Natural killer cell treated with Interleukin-12 subunit alpha and Interleukin-12 subunit beta and Interleukin-15 and Interleukin-18, amount 100 ng/mL, for 72 hours (primary cell): ENCODE results near the gene OAS3. TPM values are rescaled to one million over a fixed set of nuclear protein-coding genes. Genes with fewer than 3 reads are reported as not detected.
"Not testable (repeated sequence)": the region's sequence is repeated elsewhere in the genome, so short reads cannot be mapped to it uniquely, and the experiment has no call there.

ENCODE experiments used
- ATAC-seq, 2 donors: fragments of 150-1000 bp; cut with Tn5 transposase in 1 of 2; sonication (Bioruptor Pico), chemical (Tn5 transposase) in 1 of 2; 2 replicates each; pipeline ENCODE4 v1.10.0; 2021
- DNase-seq: peaks from one replicate; pipeline ENCODE4 v3.0.0; 2022; ENCODE audit warnings: low spot score
- H3K27ac Mint-ChIP-seq, 2 donors: 1 replicate in 1 of 2; 2 replicates in 1 of 2; pipeline ENCODE4 v1.8.0; 2022; ENCODE audit warnings: mixed read lengths in 2 of 2, mild to moderate bottlenecking in 1 of 2, moderate library complexity in 1 of 2
- H3K27me3 Mint-ChIP-seq, 2 donors: 1 replicate in 1 of 2; 2 replicates in 1 of 2; pipeline ENCODE4 v1.8.0; 2022; ENCODE audit warnings: mixed read lengths in 2 of 2
- H3K36me3 Mint-ChIP-seq: one replicate; pipeline ENCODE4 v1.8.0; 2022; ENCODE audit warnings: mixed read lengths
- H3K4me1 Mint-ChIP-seq, 2 donors: 1 replicate in 1 of 2; 2 replicates in 1 of 2; pipeline ENCODE4 v1.8.0; 2022; ENCODE audit warnings: low read depth in 2 of 2, mixed read lengths in 2 of 2, mild to moderate bottlenecking in 1 of 2
- H3K4me3 Mint-ChIP-seq: one replicate; pipeline ENCODE4 v1.8.0; 2022; ENCODE audit warnings: mixed read lengths
- H3K9me3 Mint-ChIP-seq: 2 replicates; pipeline ENCODE4 v1.8.0; 2022; ENCODE audit warnings: mixed read lengths
- total RNA-seq, 2 donors: library from RNA; stranded (reverse); gene quantifications; one replicate each; pipeline ENCODE4 v1.2.3, GENCODE V29; 2022

Gene OAS3
- total RNA-seq, 2 donors from 2014 or later = 20.1 to 22.5 TPM

GRCh38 chr12:112907415-112908157, 30.7 kb upstream of the OAS3 start:
- Mint-ChIP-seq H3K9me3 (no peaks in the 10 kb centered on the region), H3K36me3 (peaks cover 8% of the 10 kb centered on the region), H3K27ac (peak overlapping the region; percentile 77 to 82), H3K27me3 (no peaks in the 10 kb centered on the region), H3K4me3 (peak overlapping the region; percentile 99), H3K4me1 (peaks cover 39 to 40% of the 10 kb centered on the region in 2 donors)
- no peak for DNase-seq
- peak in 1 of 2 donors; percentile 36 for ATAC-seq

DNA sequence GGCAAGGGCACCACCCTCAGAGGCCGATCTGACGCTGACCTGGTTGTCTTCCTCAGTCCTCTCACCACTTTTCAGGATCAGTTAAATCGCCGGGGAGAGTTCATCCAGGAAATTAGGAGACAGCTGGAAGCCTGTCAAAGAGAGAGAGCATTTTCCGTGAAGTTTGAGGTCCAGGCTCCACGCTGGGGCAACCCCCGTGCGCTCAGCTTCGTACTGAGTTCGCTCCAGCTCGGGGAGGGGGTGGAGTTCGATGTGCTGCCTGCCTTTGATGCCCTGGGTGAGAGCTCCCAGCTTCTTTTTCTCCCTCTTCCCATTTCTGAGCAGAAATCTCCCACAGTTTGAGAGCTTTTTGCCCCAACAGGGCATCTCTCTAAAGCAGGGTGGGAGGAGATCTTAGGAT, 29.7 kb upstream of the OAS3 start:
- no peak for DNase-seq
- Mint-ChIP-seq H3K27me3 (no peaks in the 10 kb centered on the region), H3K4me1 (peaks cover 39 to 40% of the 10 kb centered on the region in 2 donors), H3K27ac (peak overlapping the region; percentile 77 to 82), H3K36me3 (peaks cover 18% of the 10 kb centered on the region), H3K9me3 (peaks cover 8% of the 10 kb centered on the region), H3K4me3 (peak overlapping the region; percentile 99)
- ATAC-seq = no peak

DNA sequence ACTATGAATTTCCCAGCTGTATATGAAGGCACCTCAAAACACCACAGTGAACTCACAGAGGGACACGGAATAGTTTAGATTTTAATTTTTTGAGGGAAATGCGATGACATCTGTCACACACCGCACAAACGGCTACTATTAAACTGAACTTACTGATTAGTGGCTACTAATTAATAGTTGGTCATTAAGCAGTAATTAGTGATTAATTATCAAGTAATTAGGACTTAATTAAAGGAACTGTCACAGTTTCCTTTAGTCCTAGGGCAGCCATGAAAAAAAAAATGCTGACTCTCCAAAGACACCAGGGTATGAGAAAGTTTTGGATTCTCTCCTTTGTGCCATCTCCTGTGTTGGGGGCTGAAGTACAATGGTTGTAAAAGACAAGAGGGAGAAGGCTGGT, 28.6 kb upstream of the OAS3 start:
- Mint-ChIP-seq H3K27me3 (no peaks in the 10 kb centered on the region), H3K4me1 (peaks cover 36 to 39% of the 10 kb centered on the region in 2 donors), H3K4me3 (no peak overlapping the region), H3K27ac (no peak overlapping the region), H3K9me3 (peaks cover 8% of the 10 kb centered on the region), H3K36me3 (peaks cover 26% of the 10 kb centered on the region)
- DNase-seq (no peak), ATAC-seq (no peak)

- Mint-ChIP-seq H3K4me1 (peaks cover 21 to 26% of the 10 kb centered on the region in 2 donors), H3K27ac (no peak overlapping the region), H3K4me3 (no peak overlapping the region), H3K27me3 (no peaks in the 10 kb centered on the region), H3K9me3 (peaks cover 8% of the 10 kb centered on the region), H3K36me3 (peaks cover 42% of the 10 kb centered on the region)
- ATAC-seq (no peak), DNase-seq (no peak)
These were observed 25.1 kb upstream of the OAS3 start for GRCh38 chr12:112913038-112913688.

- H3K4me3 Mint-ChIP-seq, H3K9me3 Mint-ChIP-seq, H3K27me3 Mint-ChIP-seq, ATAC-seq, DNase-seq, H3K27ac Mint-ChIP-seq: not testable (repeated sequence)
- Mint-ChIP-seq H3K4me1 (peaks cover 14 to 18% of the 10 kb centered on the region in 2 donors), H3K36me3 (peaks cover 44% of the 10 kb centered on the region)
These were observed 24.4 kb upstream of the OAS3 start for GRCh38 chr12:112913888-112914287.

DNA sequence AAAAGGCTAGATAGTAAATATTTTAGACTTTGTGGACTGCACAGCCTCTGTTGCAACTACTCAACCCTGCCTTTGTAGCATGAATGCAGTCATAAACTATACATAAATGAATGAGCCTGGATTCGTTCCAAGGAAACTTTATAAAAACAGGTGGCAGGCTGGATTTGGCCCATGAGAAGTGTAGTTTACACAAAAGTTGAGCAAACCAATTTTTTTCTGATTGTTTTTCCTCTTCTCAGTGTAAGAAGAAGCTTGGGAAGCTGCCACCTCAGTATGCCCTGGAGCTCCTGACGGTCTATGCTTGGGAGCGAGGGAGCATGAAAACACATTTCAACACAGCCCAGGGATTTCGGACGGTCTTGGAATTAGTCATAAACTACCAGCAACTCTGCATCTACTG, 22.0 kb upstream of the OAS3 start:
- Mint-ChIP-seq H3K4me3 (no peak overlapping the region), H3K36me3 (peaks cover 40% of the 10 kb centered on the region), H3K27ac (no peak overlapping the region)

GRCh38 chr12:112919121-112919520, 19.2 kb upstream of the OAS3 start:
- no peak for ATAC-seq
- no peak overlapping the region for H3K4me3 Mint-ChIP-seq
- H3K27me3 Mint-ChIP-seq = no peaks in the 10 kb centered on the region
- no peak overlapping the region for H3K27ac Mint-ChIP-seq
- H3K36me3 Mint-ChIP-seq = peaks cover 24% of the 10 kb centered on the region
- H3K4me1 Mint-ChIP-seq = peaks cover 6 to 8% of the 10 kb centered on the region in 2 donors
- no peaks in the 10 kb centered on the region for H3K9me3 Mint-ChIP-seq
- no peak for DNase-seq

More for the DNA sequence above, 22.0 kb upstream of the OAS3 start:
- Mint-ChIP-seq H3K9me3 (peaks cover 8% of the 10 kb centered on the region), H3K27me3 (no peaks in the 10 kb centered on the region), H3K4me1 (peaks cover 6 to 8% of the 10 kb centered on the region in 2 donors)
- DNase-seq (no peak), ATAC-seq (no peak)

DNA sequence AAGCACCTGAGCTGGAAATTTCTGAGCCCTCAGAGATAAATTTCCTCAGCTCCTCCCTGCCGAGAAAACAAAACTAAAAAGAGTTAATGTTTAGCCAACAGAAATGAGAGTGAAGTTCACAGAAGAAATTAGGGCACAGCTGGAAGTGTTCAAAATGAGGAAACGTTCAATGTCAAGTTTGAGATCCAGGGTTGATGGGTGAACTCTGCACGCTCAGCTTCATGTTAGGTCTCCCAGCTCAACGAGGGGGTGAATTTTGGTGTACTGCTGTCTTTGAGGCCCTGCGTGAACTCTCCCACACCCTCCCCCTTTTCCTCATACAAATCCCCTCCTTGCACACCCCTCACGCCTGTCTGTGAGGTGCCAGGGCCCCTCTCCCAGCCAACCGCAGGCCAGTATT, 13.3 kb upstream of the OAS3 start:
- Mint-ChIP-seq H3K4me3 (no peak overlapping the region), H3K27ac (no peak overlapping the region), H3K27me3 (no peaks in the 10 kb centered on the region), H3K36me3 (no peaks in the 10 kb centered on the region), H3K4me1 (no peaks in the 10 kb centered on the region), H3K9me3 (peaks cover 3% of the 10 kb centered on the region)
- ATAC-seq (no peak), DNase-seq (no peak)

- not testable (repeated sequence) for H3K4me1 Mint-ChIP-seq, H3K4me3 Mint-ChIP-seq, ATAC-seq, DNase-seq, H3K27me3 Mint-ChIP-seq, H3K9me3 Mint-ChIP-seq, H3K27ac Mint-ChIP-seq, H3K36me3 Mint-ChIP-seq
These were observed 11.7 kb upstream of the OAS3 start for GRCh38 chr12:112926416-112927033.

GRCh38 chr12:112927475-112927874, 10.8 kb upstream of the OAS3 start:
- ATAC-seq = no peak
- no peak overlapping the region for H3K4me3 Mint-ChIP-seq
- no peaks in the 10 kb centered on the region for H3K36me3 Mint-ChIP-seq
- H3K27me3 Mint-ChIP-seq = no peaks in the 10 kb centered on the region
- no peaks in the 10 kb centered on the region for H3K4me1 Mint-ChIP-seq
- peaks cover 3% of the 10 kb centered on the region for H3K9me3 Mint-ChIP-seq
- no peak overlapping the region for H3K27ac Mint-ChIP-seq
- DNase-seq = no peak

GRCh38 chr12:112927925-112928324, 10.3 kb upstream of the OAS3 start:
- no peak overlapping the region for H3K27ac Mint-ChIP-seq
- ATAC-seq (no peak), DNase-seq (no peak)
- no peaks in the 10 kb centered on the region for H3K36me3 Mint-ChIP-seq
- no peaks in the 10 kb centered on the region for H3K27me3 Mint-ChIP-seq
- no peak overlapping the region for H3K4me3 Mint-ChIP-seq
- H3K9me3 Mint-ChIP-seq = peaks cover 3% of the 10 kb centered on the region
- no peaks in the 10 kb centered on the region for H3K4me1 Mint-ChIP-seq

GRCh38 chr12:112928978-112929377, 9.3 kb upstream of the OAS3 start:
- Mint-ChIP-seq H3K27me3 (no peaks in the 10 kb centered on the region), H3K27ac (no peak overlapping the region), H3K36me3 (no peaks in the 10 kb centered on the region), H3K9me3 (peaks cover 3% of the 10 kb centered on the region), H3K4me1 (no peaks in the 10 kb centered on the region), H3K4me3 (no peak overlapping the region)
- ATAC-seq = no peak
- no peak for DNase-seq

DNA sequence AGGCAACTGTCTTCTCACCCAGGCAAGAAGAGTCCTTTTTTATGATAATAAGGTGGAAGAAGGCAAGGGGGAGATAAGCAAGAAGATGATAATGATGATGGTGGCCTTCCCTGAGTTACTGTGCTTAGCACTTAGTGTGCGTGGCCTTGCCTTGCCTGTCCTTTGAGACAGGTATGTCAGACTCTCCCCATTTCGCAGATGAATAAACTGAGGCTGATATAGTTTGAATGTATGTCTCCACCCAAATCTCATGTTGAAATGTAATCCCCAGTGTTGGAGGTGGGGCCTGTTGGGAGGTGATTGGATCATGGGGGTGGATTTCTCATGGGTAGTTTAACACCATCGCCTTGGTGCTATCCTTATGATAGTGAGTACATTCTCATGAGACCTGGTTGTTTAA, 8.6 kb upstream of the OAS3 start:
- ATAC-seq = no peak
- Mint-ChIP-seq H3K27ac (no peak overlapping the region), H3K9me3 (peaks cover 3% of the 10 kb centered on the region), H3K4me1 (no peaks in the 10 kb centered on the region), H3K27me3 (no peaks in the 10 kb centered on the region), H3K4me3 (no peak overlapping the region), H3K36me3 (no peaks in the 10 kb centered on the region)
- DNase-seq = no peak

- Mint-ChIP-seq H3K4me3 (no peak overlapping the region), H3K27ac (no peak overlapping the region), H3K4me1 (no peaks in the 10 kb centered on the region), H3K9me3 (peaks cover 3% of the 10 kb centered on the region), H3K27me3 (no peaks in the 10 kb centered on the region), H3K36me3 (no peaks in the 10 kb centered on the region)
- ATAC-seq = peak in 1 of 2 donors; percentile 36
- DNase-seq = no peak
These were observed 7.9 kb upstream of the OAS3 start for GRCh38 chr12:112930350-112930749.
